Tibial nerve (tissue), 4 donors: Measurements from ENCODE around the gene PTPRD.

Source experiments
- EP300 ChIP-seq, 2 donors: sonication (generic); formaldehyde crosslinking; IDR thresholded peaks; one replicate each; pipeline ENCODE4 v1.6.1; 2017; ENCODE audit warnings: antibody characterized with exemption in 2 of 2, mild to moderate bottlenecking in 1 of 2
- POLR2A ChIP-seq, 2 donors: fragments of 450-650 bp; IDR thresholded peaks; one replicate each; pipeline ENCODE4 v1.6.1; 2017; ENCODE audit warnings: antibody characterized with exemption in 2 of 2, mild to moderate bottlenecking in 2 of 2, moderate library complexity in 2 of 2
- TF ChIP-seq, protein P1 (sequence below), 5 experiments: fragments of 200-600 bp in 3 of 5; fragments of 450-650 bp in 2 of 5; sonication (generic) in 3 of 5; IDR thresholded peaks; one replicate each; pipeline ENCODE4 v1.5.1; 2016 to 2019; ENCODE audit warnings: antibody characterized with exemption in 5 of 5, mild to moderate bottlenecking in 3 of 5, moderate library complexity in 2 of 5

DNA sequence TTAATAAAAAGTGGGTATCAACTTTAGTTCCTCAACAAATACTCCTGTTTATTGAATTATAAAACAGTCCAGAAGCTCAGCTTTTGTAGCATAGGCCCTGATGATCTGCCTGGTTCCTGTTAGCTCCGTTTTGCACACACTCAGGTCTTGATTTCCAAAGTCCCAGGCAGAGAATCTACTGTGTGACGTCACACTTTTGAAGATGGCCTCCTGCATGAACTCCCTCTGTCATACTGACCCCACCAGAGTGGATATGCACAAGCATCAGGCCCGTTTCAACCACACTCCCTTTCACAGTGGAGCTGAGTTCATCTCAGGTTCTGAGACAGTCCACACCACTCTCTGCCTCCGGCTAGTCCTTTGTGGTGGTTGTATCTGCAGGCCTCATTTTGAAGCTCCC, 353.1 kb downstream of the PTPRD start:
- TF ChIP-seq, protein P1, sequence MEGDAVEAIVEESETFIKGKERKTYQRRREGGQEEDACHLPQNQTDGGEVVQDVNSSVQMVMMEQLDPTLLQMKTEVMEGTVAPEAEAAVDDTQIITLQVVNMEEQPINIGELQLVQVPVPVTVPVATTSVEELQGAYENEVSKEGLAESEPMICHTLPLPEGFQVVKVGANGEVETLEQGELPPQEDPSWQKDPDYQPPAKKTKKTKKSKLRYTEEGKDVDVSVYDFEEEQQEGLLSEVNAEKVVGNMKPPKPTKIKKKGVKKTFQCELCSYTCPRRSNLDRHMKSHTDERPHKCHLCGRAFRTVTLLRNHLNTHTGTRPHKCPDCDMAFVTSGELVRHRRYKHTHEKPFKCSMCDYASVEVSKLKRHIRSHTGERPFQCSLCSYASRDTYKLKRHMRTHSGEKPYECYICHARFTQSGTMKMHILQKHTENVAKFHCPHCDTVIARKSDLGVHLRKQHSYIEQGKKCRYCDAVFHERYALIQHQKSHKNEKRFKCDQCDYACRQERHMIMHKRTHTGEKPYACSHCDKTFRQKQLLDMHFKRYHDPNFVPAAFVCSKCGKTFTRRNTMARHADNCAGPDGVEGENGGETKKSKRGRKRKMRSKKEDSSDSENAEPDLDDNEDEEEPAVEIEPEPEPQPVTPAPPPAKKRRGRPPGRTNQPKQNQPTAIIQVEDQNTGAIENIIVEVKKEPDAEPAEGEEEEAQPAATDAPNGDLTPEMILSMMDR (IDR thresholded peaks at IDR 0.05) = no peak
- no peak for TF ChIP-seq POLR2A (IDR thresholded peaks at IDR 0.05)
- TF ChIP-seq EP300 (IDR thresholded peaks at IDR 0.05) = no peak
